GM12878 (cell line): Measurements from ENCODE around the gene CAMK2B. TPM values are rescaled to one million over a fixed set of nuclear protein-coding genes. Genes with fewer than 3 reads are reported as not detected.

Source experiments
- ATAC-seq: fragments of 200-7000 bp; cut with Tn5 transposase; 3 replicates; pipeline ENCODE4 v1.9.1; 2020; ENCODE audit warnings: mild to moderate bottlenecking, moderate library complexity
- BruUV-seq: library from RNA; stranded (reverse); fragments of 400-500 nt; replicated peaks from 2 replicates; lab custom pipeline; 2021; lab: Mats Ljungman, UMichigan
- CTCF ChIA-PET: fragments of 300-600 bp; sonication (Branson Sonifier 250); formaldehyde crosslinking; extraction: SDS; loops from one replicate; lab custom pipeline; 2021; ENCODE audit warnings: inconsistent platforms; lab: Yijun Ruan, JAX
- POLR2A ChIA-PET: fragments of 350-600 bp; formaldehyde crosslinking; extraction: SDS; loops from one replicate; lab custom pipeline; 2021; ENCODE audit warnings: inconsistent platforms; lab: Charles Lee
- RAD21 ChIA-PET: fragments of 300-600 bp; sonication (Branson Sonifier 250); formaldehyde crosslinking; loops from one replicate; lab custom pipeline; 2023; ENCODE audit warnings: antibody characterized with exemption; ENCODE audit not compliant: unreplicated experiment; lab: Charles Lee
- SMC1A ChIA-PET: fragments of 300-600 bp; sonication (Branson Sonifier 250); formaldehyde crosslinking; loops from one replicate; lab custom pipeline; 2023; ENCODE audit not compliant: unreplicated experiment, uncharacterized antibody; lab: Charles Lee
- DNase-seq: peaks from one replicate; pipeline ENCODE4 v3.0.0-alpha.2; 2011; ENCODE audit warnings: low read depth, low spot score
- FAIRE-seq: peaks from 3 replicates; lab custom pipeline; 2011; peaks lifted over from hg19 to GRCh38; lab: Jason Lieb, UNC
- H2AFZ ChIP-seq: 2 replicates; pipeline ENCODE4 v1.6.0; 2011; ENCODE audit warnings: low read depth, low read length, control low read depth; ENCODE audit not compliant: control insufficient read depth
- H3K27ac ChIP-seq: 2 replicates; pipeline ENCODE4 v1.5.1; 2011; ENCODE audit warnings: control low read depth; ENCODE audit not compliant: control insufficient read depth, insufficient read depth
- H3K27me3 ChIP-seq, 2 experiments: replicated peaks in 1 of 2; 2 replicates each; pipeline versions ENCODE4 v1.6.0 to v1.6.1; 2011; ENCODE audit warnings: low read length in 1 of 2; ENCODE audit not compliant: control insufficient read depth in 2 of 2, insufficient read depth in 2 of 2
- H3K36me3 ChIP-seq, 2 experiments: 2 replicates each; pipeline ENCODE4 v1.5.1; 2011; ENCODE audit warnings: low read length in 1 of 2; ENCODE audit not compliant: control insufficient read depth in 2 of 2, insufficient read depth in 2 of 2
- H3K4me1 ChIP-seq: 2 replicates; pipeline ENCODE4 v1.6.1; 2011; ENCODE audit warnings: mild to moderate bottlenecking, low read length, moderate library complexity, mixed read lengths; ENCODE audit not compliant: control insufficient read depth, insufficient read depth
- H3K4me2 ChIP-seq: 2 replicates; pipeline ENCODE4 v1.6.0; 2011; ENCODE audit warnings: control low read depth; ENCODE audit not compliant: control insufficient read depth, insufficient read depth
- H3K4me3 ChIP-seq: fragments of 200-600 bp; sonication (generic); 2 replicates; pipeline ENCODE4 v1.5.1; 2016
- H3K79me2 ChIP-seq: 2 replicates; pipeline ENCODE4 v1.6.0; 2011; ENCODE audit warnings: low read length; ENCODE audit not compliant: control insufficient read depth, insufficient read depth
- H3K9ac ChIP-seq: 2 replicates; pipeline ENCODE4 v1.8.0; 2011; ENCODE audit warnings: low read length, control low read depth, mixed read lengths; ENCODE audit not compliant: control insufficient read depth, insufficient read depth
- H3K9me3 ChIP-seq: replicated peaks from 3 replicates; pipeline ENCODE4 v1.5.1; 2011; ENCODE audit warnings: mild to moderate bottlenecking, low read length; ENCODE audit not compliant: control insufficient read depth, insufficient read depth
- H4K20me1 ChIP-seq: 2 replicates; pipeline ENCODE4 v1.6.0; 2011; ENCODE audit not compliant: control insufficient read depth, insufficient read depth
- BCL3 ChIP-seq: IDR thresholded peaks from 2 replicates; pipeline ENCODE4 v1.6.1; 2011; ENCODE audit warnings: borderline replicate concordance, low read depth, mild to moderate bottlenecking, moderate library complexity, low read length; ENCODE audit not compliant: insufficient read depth, poor library complexity, severe bottlenecking
- LARP7 ChIP-seq: fragments of 450-650 bp; IDR thresholded peaks from 2 replicates; pipeline ENCODE4 v1.6.1; 2017; ENCODE audit warnings: mild to moderate bottlenecking
- NR2C2 ChIP-seq: IDR thresholded peaks from 2 replicates; pipeline ENCODE4 v1.6.1; 2011; ENCODE audit warnings: borderline replicate concordance, low read depth; ENCODE audit not compliant: control insufficient read depth, insufficient read length
- NR2F1 ChIP-seq: fragments of 450-650 bp; conservative IDR thresholded peaks from 2 replicates; pipeline ENCODE4 v1.6.1; 2017; ENCODE audit warnings: mild to moderate bottlenecking
- REST ChIP-seq: IDR thresholded peaks from 2 replicates; pipeline ENCODE4 v1.6.1; 2012; ENCODE audit warnings: mild to moderate bottlenecking, low read depth, low read length
- SIN3A ChIP-seq: IDR thresholded peaks from 2 replicates; pipeline ENCODE4 v1.6.1; 2012; ENCODE audit warnings: low read depth, low read length, improper control_type of control experiment
- YBX1 ChIP-seq: fragments of 450-650 bp; IDR thresholded peaks from 2 replicates; pipeline ENCODE4 v1.6.1; 2016; ENCODE audit warnings: antibody characterized with exemption
- in situ Hi-C: fragments of 300-500 bp; cut with MboI; formaldehyde crosslinking; loops from 9 replicates; pipeline ENCODE4 v1.14.3; 2018; ENCODE audit warnings: mixed read lengths
- intact Hi-C: fragments of 100-400 bp; cut with micrococcal nuclease; formaldehyde crosslinking; loops from one replicate; pipeline ENCODE4 v1.14.2; 2022; ENCODE audit not compliant: unreplicated experiment
- polyA plus RNA-seq, 11 experiments: library from polyadenylated mRNA; depleted of rRNA in 4 of 11; unstranded in 6 of 11; stranded (reverse) in 5 of 11; fragments of >200 nt; fragmentation: Nextera tagmentation in 4 of 11; fragmentation: Illumina TruSeq in 1 of 11; extraction: Ambion mirVana in 4 of 11; extraction: Trizol in 1 of 11; gene quantifications; 1 replicate in 1 of 11; 2 replicates in 10 of 11; pipeline versions ENCODE4 v1.2.1 to v1.2.3, GENCODE V29; 2011 to 2016; ENCODE audit warnings: inconsistent platforms in 2 of 11, missing spikeins in 2 of 11, low read depth in 1 of 11
- total RNA-seq, 4 experiments: library from RNA; depleted of rRNA in 3 of 4; stranded (reverse); fragments of >200 nt in 3 of 4; fragmentation: Illumina TruSeq in 1 of 4; extraction: Trizol in 1 of 4; gene quantifications; 2 replicates each; pipeline versions ENCODE4 v1.2.1 to v1.2.3, GENCODE V29; 2013 to 2021
- TF ChIP-seq, protein P1 (sequence below): IDR thresholded peaks from 2 replicates; pipeline ENCODE4 v1.6.1; 2011; ENCODE audit warnings: borderline replicate concordance, low read depth, mild to moderate bottlenecking, moderate library complexity, mixed read lengths, low read length; ENCODE audit not compliant: insufficient read depth; ENCODE audit errors: extremely low read length

The CAMK2B gene
- total and polyA plus RNA-seq, 10 of the 15 experiments (the other 5 are each of a cell fraction or from before 2014, with no cell fraction given) = 0.06 to 0.23 (median 0.11) TPM; not detected in 5

- intact Hi-C loops (no loop called here), in situ Hi-C loops (no loop called here)
- TF ChIP-seq, protein P1, sequence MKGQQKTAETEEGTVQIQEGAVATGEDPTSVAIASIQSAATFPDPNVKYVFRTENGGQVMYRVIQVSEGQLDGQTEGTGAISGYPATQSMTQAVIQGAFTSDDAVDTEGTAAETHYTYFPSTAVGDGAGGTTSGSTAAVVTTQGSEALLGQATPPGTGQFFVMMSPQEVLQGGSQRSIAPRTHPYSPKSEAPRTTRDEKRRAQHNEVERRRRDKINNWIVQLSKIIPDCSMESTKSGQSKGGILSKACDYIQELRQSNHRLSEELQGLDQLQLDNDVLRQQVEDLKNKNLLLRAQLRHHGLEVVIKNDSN = no peak
- TF ChIP-seq REST (no peak), YBX1 (no peak), NR2C2 (no peak), NR2F1 (no peak), LARP7 (no peak), SIN3A (no peak), BCL3 (no peak)
- CTCF ChIA-PET = interaction anchor here (1.2 to 3.7 kb wide), 4 partner anchors 27 to 166 kb away, joined by 3 to 15 read pairs (median 6); no protein-coding TSS in a partner anchor
- H2AFZ ChIP-seq = no peak overlapping the region
- RAD21 ChIA-PET = no interaction called here
- no peak for DNase-seq
- POLR2A ChIA-PET = no interaction called here
- no peak overlapping the region for H3K4me3 ChIP-seq
- H3K9me3 ChIP-seq = no peaks in the 10 kb centered on the region; the same call in 2 of the 3 replicates
- no peaks in the 10 kb centered on the region for H3K79me2 ChIP-seq
- no peaks in the 10 kb centered on the region for H3K27me3 ChIP-seq
- FAIRE-seq = no peak
- no peaks in the 10 kb centered on the region for H4K20me1 ChIP-seq
- no peak overlapping the region for H3K4me2 ChIP-seq
- no peaks in the 10 kb centered on the region for H3K36me3 ChIP-seq
- peaks cover 8% of the 10 kb centered on the region; the same call in 1 of the 2 replicates for H3K4me1 ChIP-seq
- H3K27ac ChIP-seq = no peak overlapping the region
- no TSS peak for BruUV-seq
- no peak overlapping the region for H3K9ac ChIP-seq
- no peak for ATAC-seq
- SMC1A ChIA-PET = interaction anchor here (0.7 to 1.5 kb wide), 6 partner anchors 10 to 243 kb away, joined by 3 read pairs; no protein-coding TSS in a partner anchor
These were observed 43.1 kb upstream of the CAMK2B start for GRCh38 chr7:44368455-44368854.
